HG03469 (cell line): ENCODE measurements around the gene AKR1C2.
"Not testable (repeated sequence)": the region's sequence is repeated elsewhere in the genome, so short reads cannot be mapped to it uniquely, and the experiment has no call there.

ENCODE experiments used
- ATAC-seq: cut with Tn5 transposase; IDR thresholded peaks from one replicate; pipeline ENCODE4 v1.9.1; 2021; ENCODE audit warnings: mild to moderate bottlenecking, moderate library complexity, moderate number of reproducible peaks; ENCODE audit not compliant: unreplicated experiment

AKR1C2 gene

GRCh38 chr10:4990217-4990616 is 13.4 kb downstream of the AKR1C2 start:
- no peak for ATAC-seq

- ATAC-seq = not testable (repeated sequence)
Observed at GRCh38 chr10:4988000-4988641, 15.5 kb downstream of the AKR1C2 start.

- ATAC-seq = no peak
Observed at GRCh38 chr10:4984971-4985594, 18.6 kb downstream of the AKR1C2 start.

GRCh38 chr10:4984223-4984622 is 19.4 kb downstream of the AKR1C2 start:
- no peak for ATAC-seq

GRCh38 chr10:4983615-4984216 is 19.9 kb downstream of the AKR1C2 start:
- no peak for ATAC-seq

GRCh38 chr10:4982764-4983226 is 20.9 kb downstream of the AKR1C2 start:
- no peak for ATAC-seq

GRCh38 chr10:4981722-4982471 is 21.8 kb downstream of the AKR1C2 start:
- no peak for ATAC-seq

- ATAC-seq = no peak
Observed at GRCh38 chr10:4980793-4981192, 22.9 kb downstream of the AKR1C2 start.

- no peak for ATAC-seq
Observed at GRCh38 chr10:4978870-4979269, 24.8 kb downstream of the AKR1C2 start.

GRCh38 chr10:4977025-4977424 is 26.6 kb downstream of the AKR1C2 start:
- ATAC-seq = no peak

- not testable (repeated sequence) for ATAC-seq
Observed at GRCh38 chr10:4974400-4974799, 29.3 kb downstream of the AKR1C2 start.

- ATAC-seq = not testable (repeated sequence)
Observed at GRCh38 chr10:4973294-4973693, 30.4 kb downstream of the AKR1C2 start.

- ATAC-seq = not testable (repeated sequence)
Observed at GRCh38 chr10:4972369-4973142, 31.1 kb downstream of the AKR1C2 start.

- not testable (repeated sequence) for ATAC-seq
Observed at GRCh38 chr10:4970362-4970761, 33.3 kb downstream of the AKR1C2 start.

- ATAC-seq = not testable (repeated sequence)
Observed at GRCh38 chr10:4969289-4969688, 34.4 kb downstream of the AKR1C2 start.

GRCh38 chr10:4967189-4967588 is 36.5 kb downstream of the AKR1C2 start:
- ATAC-seq = not testable (repeated sequence)

- ATAC-seq = not testable (repeated sequence)
Observed at GRCh38 chr10:4965763-4966162, 37.9 kb downstream of the AKR1C2 start.

- not testable (repeated sequence) for ATAC-seq
Observed at GRCh38 chr10:4963815-4964154, 39.9 kb downstream of the AKR1C2 start.

GRCh38 chr10:4962876-4963814 is 40.5 kb downstream of the AKR1C2 start, which contains the start of gene AKR1C1:
AKR1C1 (plus strand) TSS chr10:4963415; CDS start chr10:4963445, 30 bp downstream.
- not testable (repeated sequence) for ATAC-seq
